ENCODE results near the gene MAP7D1. TPM values are rescaled to one million over a fixed set of nuclear protein-coding genes. Genes with fewer than 3 reads are reported as not detected.

Gene MAP7D1
- total and polyA plus RNA-seq, 2 of the 13 experiments (the other 11 are each of a cell fraction or from before 2014, with no cell fraction given) = 5.6 to 7.2 TPM

- DNase-seq (ENCODE audit: low spot score) (no peak), FAIRE-seq (no peak), ATAC-seq (no peak)
- intact Hi-C loops (cut with micrococcal nuclease; ENCODE audit: unreplicated experiment) (no loop called here), in situ Hi-C loops (cut with HindIII; ENCODE audit: extremely low pct_ligation_motif_present, low pct_unique_long_range_greater_than_20kb) (no loop called here)
- no TSS peak for BruUV-seq (replicated peaks)
- Histone ChIP-seq H3K4me1 (ENCODE audit: insufficient read depth, low read length) (peaks cover 41% of the 10 kb centered on the region), H3K4me3 (replicated peaks in 1 of 3; ENCODE audit: insufficient read depth in 1 of 3, low read depth in 2 of 3, low read length in 3 of 3) (no peak overlapping the region), H3K9ac (ENCODE audit: insufficient read depth, low read depth, low read length) (no peak overlapping the region), H3K36me3 (replicated peaks in 1 of 2; ENCODE audit: control insufficient read depth in 1 of 2, insufficient read depth in 2 of 2, low read length in 2 of 2) (no peaks in the 10 kb centered on the region), H3K9me3 (ENCODE audit: low read length) (no peaks in the 10 kb centered on the region), H3K27ac (ENCODE audit: extremely low read length, insufficient read depth, low read length) (no peak overlapping the region), H3K4me2 (ENCODE audit: low read depth, low read length) (no peak overlapping the region), H4K20me1 (ENCODE audit: insufficient read depth, low read length) (no peaks in the 10 kb centered on the region), H2AFZ (ENCODE audit: low read length) (no peak overlapping the region), H3K79me2 (ENCODE audit: insufficient read depth, low read length) (no peaks in the 10 kb centered on the region), H3K27me3 (ENCODE audit: control insufficient read depth in 1 of 2, insufficient read depth in 2 of 2, low read length in 2 of 2) (peaks cover 7 to 20% of the 10 kb centered on the region in 2 experiments; a peak in 4 of 5 replicates)
- WGBS (ENCODE audit: low lambda C conversion rate) = 70% methylated on average over 2 of the region's 3 CpGs
- no peak for TF ChIP-seq CCDC6 (CRISPR knock-in tag; IDR thresholded peaks at IDR 0.05)
- TF ChIP-seq IRF9 (CRISPR knock-in tag; IDR thresholded peaks at IDR 0.05; ENCODE audit: borderline replicate concordance) = no peak
- TF ChIP-seq ZNF629 (CRISPR knock-in tag; conservative IDR thresholded peaks at IDR 0.05) = peak; percentile 81
- no peak for TF ChIP-seq HMGXB3 (CRISPR knock-in tag; IDR thresholded peaks at IDR 0.05; ENCODE audit: borderline replicate concordance)
- CTCF ChIA-PET (ENCODE audit: low intra/inter-chr PET ratio, low total read pairs) = no interaction called here
- POLR2A ChIA-PET = no interaction called here
Measured at GRCh38 chr1:36128905-36129206, 27.1 kb upstream of the MAP7D1 start.
